ENCODE data around the gene VIPR1.

The VIPR1 gene

DNA sequence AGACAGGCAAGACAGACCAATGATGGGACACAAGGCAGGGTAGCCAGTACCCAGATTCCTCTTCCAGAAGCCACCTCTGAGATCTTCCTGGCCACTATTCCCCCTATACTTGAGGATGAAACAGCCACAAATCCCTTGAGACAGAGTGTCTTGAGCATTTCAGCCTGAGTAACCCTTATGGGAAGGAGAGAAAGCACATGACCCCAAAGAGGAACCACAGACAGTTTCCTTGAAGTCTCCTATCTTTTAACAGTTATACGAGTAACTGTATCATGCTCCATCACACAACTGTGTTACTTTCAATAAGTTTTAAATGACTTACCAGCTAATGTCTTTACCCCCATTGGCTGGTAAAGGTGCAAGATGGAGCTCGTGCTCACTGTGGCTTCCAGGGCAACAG lies 9.3 kb downstream of the VIPR1 start:
- no peak for DNase-seq

DNA sequence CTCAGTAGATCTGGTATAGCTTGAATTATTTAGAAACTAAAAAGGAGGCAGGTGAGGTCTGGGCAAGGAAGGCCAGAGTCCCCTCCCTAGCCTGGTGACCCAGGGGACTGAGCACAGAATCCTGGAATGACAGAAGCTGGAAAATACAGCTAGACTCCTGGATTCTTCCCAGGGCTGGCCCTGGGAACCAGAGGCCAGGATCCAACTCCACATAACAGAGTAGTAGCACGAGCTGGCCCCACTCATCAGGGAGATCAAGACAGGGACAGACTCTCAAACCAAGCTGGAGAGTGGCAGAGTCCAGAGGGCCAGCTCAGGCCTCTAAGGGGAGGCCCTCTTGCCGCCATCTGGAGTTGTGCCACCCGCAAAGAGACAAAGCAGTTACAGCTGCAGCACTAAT lies 10.7 kb downstream of the VIPR1 start:
- DNase-seq: no peak

DNA sequence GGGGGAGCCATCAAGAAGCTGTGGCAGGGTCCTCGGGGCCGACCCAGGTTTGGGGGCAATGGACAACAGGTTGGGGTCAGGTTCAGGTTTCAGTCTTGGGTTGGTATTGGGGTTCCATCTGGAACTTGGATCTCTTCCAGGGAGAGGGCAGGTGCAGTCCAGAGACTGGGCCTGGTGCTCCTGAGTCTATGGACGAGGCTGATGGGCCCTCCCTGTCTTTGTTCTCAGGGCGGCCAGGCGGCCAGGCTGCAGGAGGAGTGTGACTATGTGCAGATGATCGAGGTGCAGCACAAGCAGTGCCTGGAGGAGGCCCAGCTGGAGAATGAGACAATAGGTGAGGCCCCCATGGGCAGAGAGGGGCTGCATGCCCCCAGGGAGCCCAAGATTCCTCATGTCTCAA lies 11.1 kb downstream of the VIPR1 start:
- DNase-seq: no peak

DNA sequence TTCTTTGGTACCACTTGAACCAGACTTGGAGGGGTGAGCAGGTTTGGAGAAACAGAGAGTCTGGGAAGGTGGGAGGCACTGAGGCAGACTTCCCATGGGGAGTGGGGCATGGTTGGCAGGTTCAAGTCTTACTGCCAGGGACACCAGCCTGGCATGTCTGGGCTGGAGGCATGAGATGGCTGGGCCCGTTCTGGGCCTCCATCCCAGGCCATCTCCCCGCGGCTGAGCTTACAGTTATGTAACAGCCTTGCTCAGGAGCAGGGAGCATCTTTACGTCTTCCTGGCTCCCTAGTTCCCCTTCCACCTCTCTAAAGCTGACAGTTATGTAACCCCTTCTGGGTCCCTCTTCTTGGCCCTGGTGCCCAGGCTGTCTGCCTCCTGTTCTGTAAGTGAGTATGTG lies 12.4 kb downstream of the VIPR1 start:
- DNase-seq: no peak

DNA sequence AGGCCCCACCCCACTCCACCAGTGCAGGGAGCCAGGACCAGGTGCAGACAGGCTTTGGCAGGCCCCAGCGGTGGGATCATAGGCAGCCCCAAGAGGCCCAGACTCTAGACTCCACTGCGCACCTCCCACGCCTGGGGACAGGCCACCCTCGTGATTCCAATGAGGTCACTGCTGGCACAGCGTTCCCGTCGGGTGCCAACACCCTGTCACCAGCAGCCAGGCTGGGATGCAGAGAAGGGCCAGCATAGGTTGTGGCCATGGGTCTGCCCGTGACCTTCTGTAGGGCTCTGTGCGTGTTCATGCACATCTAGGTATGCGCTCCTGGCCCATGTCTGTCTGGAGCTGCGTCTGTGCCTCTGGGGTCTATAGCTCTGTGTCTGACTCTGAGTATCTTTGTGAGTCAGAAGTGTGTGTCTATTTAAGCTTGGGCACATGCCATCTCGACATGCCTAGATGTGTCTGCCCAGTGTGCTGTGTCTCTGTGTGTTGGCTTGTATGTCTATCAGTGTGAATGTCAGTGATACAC lies 13.0 kb downstream of the VIPR1 start:
- DNase-seq: no peak

DNA sequence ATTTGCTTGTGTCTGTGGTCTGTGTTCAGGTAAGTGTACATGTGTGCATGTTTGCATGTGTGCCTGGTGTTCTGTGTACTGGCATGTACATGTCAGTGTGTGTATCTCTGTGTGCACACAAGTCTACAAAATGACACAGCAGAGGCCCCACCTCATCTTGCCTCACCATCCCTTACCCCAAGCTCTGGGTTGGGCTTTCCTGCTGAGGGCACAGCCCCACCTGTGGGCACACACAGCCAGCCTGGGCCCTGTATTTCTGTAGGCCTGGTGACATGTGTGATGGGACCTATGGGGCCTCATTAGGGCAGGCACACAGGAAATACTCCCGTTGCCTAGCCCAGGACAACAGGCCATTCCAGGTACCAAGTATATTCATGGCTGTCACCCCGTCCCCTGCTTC lies 13.5 kb downstream of the VIPR1 start:
- no peak for DNase-seq

DNA sequence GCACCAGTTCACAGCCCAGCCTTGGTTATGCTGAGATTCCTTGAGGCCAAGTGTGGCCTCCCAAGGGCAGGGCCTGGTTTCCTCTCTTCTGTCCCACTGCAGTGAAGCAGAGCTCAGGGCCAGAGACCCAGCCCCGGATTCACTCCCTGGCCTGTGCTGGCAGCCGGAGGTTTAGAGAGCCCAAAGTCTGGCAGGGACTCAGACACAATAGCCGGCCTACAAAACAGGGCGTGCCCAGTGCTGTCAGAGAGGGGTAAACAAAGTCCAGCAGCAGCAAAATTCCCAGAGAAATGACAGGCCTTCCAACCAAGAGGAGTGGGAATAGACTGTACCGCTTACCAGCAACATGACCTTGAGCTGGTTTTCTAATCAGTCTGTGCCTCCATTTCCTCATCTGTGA lies 14.0 kb downstream of the VIPR1 start:
- no peak for DNase-seq

DNA sequence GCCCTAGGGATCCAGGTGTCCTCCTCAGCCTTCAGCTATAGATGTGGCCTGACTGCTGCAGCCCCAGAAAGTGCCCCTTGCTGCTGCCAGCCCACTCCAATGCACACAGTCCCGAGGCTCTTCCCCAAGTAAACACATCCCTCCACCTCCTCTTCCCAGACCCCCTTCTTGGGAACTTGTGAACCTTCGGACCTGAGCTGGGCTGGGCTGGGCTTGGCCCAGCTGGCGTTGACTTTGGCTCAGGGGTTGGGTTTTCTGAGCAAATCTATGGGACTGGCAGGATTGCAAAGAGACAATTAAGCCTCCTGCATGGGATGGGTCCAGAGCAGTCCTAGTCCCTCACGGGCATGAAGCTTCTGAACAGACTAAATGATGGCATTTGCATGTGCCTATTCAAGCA lies 14.7 kb downstream of the VIPR1 start:
- no peak for DNase-seq

DNA sequence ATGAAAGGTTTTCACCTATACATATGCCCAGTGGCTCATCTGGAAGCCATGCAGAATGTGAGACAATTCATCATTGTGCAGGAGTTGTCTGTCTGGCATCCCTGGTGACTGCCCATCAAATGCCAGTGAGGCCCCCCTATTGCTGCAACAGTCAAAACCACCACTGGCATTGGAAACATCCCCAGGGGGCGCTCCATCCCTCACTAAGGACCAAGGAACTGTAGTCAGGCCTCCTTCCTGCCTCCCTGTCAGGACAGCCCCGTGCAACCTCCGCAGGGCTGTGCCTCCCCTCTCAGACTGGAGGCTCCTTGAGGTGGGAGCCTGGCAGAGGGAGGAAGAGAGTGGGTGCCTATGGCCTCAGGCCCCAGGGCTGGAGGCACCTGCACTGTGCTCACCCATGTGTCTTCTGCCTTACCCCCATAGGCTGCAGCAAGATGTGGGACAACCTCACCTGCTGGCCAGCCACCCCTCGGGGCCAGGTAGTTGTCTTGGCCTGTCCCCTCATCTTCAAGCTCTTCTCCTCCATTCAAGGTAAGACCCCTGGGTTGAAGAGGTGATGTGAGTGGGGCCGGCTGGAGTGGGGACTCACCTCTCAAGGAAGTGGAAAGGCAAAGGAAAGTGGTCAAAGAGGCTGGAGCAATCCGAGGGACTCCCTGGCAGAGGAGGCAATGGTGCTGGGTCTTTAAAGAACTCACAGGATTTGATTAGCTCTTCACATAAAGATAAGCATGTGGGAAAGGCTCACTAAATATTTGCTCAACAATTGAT lies 16.5 kb downstream of the VIPR1 start:
- no peak for DNase-seq

DNA sequence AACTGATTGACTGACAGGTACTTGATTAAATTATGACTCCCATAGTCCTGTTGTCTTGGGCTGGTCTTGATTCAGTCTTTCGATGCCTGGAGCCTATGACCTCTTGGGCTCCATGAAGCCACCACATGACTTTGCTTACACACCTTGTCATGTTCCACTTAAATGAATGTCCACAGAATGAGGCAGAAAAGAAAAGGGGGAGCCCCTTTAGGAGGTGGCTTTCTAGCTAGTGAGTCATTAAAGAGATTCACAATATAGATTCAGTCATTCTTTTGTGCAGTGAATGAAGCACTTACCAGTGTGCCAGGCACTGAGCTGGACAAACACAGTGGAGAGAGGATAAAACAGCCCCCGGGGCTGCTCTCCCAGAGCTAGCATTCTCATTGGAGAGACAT lies 17.1 kb downstream of the VIPR1 start:
- no peak for DNase-seq

DNA sequence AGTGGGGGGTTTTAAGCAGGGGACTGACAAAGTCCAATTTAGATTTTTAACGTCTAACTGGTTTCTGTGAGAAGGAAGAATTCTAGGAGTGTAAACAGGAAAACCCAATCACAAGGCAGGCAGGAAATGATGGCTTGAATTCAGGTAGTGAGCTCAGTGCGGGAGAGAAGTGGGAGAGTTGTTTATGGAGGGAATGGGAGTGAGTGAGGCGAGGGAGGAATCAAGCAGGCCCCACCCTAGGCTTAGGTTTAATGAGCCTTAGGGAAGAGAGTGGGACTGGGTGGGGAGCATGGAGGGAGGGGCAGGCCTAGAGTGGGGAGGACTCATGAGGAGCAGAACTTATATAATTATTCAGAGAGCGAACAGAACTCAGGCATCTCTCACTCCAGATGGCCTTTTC lies 17.9 kb downstream of the VIPR1 start:
- DNase-seq: no peak

DNA sequence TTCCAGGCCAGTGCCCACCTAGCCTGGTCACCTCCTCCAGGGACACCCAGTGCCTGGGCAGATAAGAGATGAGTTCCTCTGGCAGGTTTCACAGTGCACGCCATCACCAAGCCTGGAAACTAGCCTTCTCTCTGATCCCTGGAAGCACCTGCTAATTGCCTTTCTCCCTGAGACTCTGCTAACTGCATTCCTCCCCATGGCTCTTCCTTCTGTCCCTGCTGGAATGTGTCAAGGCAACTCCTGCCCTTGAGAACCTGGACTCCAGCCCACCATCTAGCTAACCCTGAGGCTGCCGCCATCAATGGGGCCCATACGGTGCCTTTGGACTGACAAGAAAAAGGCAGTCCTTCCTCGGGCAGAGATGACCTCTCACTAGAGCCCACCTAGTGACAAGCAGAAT lies 18.5 kb downstream of the VIPR1 start:
- DNase-seq: no peak

DNA sequence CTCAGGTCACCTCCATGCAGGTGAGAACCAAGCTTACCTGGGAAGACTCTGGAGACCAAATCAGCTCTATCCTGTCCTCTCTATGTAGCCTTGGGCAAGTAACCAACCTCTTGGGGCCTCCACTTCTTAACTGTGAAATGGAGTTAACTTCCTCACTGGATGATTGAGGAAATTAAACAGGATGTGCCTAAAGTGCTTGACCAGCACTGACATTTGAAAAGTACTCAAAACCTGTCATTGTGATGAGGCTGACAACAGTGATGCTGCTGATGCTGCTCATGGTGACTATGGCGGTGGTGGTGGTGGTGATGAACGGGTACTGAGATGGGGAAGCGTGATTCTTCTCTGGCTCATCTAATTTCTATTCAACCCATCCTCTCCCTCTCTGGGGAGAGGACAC lies 22.3 kb downstream of the VIPR1 start:
- DNase-seq: no peak

DNA sequence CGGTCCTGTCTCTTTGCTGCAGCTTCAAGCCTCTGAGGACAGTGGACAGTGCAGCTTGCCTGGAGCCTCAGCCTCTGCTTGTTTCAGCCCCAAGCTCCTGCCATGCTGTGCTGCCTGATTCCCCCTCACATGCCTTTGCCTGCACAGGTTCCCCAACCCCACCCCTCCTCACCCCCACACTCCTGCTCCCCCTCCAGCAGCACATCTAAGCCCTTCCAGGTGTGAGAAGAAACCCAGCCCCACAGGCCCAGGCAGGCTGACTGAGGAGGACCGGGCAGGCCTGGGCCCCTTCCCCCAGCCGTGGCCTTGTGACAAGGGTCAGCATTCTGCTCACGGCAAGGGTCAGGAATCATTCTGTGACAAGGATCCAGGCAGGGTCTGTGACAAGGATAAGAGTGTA lies 22.8 kb downstream of the VIPR1 start:
- no peak for DNase-seq

DNA sequence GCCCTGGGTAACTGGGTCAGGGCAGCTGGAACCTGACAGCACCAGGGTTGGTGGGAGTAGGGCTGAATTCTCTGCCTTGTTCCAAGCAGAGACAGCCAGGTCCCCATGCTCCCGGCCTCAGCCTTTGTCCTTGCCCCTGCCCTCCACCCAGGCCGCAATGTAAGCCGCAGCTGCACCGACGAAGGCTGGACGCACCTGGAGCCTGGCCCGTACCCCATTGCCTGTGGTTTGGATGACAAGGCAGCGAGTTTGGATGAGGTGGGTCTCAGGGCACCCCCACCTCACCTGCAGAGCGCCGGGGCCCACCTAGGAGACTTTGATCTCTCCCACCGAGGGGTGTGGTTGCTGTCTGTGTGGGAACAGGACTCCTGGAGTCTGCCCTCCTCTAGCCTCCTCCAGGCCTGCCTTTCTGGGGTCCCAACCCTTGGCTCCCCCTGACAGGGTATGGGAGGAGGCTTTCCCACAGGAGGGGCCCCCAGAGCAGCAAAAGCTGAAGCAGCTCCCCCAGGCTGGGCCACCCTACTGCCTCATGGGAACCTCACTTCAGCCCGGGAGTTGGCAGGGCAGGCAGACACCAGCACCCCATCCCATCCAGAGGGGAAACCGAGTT lies 23.4 kb downstream of the VIPR1 start:
- no peak for DNase-seq

DNA sequence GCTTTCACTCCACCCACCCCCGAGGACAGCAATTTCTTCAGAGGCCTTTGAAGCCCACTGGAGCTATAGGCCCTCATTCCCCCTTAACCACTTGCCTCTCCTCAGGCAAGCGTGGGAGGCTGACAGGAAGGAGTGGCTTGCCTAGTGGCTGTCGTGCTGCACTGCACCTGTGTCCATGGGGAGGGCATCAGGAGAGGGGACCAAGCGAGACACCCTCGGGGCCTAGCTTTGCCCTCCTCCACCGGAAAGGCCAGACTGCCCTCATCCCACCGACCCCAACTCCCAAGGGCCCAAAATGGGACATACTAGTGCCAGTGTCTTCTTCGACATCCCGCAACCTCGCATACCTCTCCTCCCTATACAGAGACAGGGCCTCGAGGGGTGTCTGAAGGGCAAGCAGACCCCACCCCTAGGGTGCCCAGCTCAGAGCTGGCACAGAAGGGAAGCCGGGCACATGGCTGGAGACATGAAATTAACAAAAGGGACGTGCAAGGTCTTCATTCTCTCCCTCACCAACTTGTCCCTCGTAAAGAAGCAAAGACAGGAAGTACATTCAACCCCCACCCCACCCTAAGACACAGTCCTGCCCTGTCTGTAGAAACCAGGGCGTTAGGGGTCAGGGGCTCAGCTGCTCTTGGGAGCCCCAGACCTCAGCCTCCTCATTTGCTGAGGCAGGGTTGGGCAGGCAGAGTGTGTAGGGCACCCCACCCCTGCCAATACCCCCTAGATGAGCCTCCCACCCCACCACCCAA lies 24.3 kb downstream of the VIPR1 start:
- no peak for DNase-seq

DNA sequence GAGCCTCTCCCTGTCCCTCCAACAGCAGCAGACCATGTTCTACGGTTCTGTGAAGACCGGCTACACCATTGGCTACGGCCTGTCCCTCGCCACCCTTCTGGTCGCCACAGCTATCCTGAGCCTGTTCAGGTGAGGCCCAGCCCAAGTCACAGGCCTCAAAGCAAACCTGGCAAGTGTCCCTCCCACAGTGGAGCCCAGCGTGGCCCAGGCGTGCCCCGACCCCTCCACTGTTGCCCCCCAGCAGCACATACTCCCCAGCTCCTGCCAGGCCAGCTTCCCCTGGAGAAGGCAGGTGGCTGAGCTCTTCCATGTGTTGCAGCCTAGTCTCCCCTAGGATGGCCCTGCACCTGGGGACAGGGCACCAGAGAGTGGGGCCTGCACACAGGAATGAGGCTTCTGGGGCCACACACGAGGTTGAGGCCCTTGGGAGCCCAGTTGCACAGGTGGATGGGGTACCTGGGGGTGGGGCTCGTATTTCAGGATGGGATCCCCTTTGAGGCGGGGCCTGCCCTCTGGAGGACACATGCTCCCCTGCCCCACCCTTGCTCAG lies 25.0 kb downstream of the VIPR1 start:
- no peak for DNase-seq

DNA sequence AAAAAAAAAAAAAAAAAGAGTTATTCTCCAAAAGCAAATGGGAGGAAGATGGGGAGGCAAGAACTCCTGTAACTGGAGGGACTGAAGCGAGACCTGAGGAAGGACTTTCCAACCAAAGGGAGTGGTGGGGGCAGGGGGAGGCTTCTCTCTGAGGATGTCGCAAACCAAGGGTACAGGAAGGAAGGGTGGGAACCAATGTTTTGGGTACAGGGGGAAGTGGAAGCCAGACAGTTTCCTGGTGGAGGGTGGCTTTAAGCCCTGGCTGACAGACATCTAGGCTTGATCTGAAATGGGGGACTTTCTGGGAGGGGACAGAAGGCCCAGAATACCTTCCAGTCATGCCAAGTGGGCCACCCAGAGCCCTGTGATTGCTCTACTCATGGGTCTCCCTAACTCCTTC lies 27.0 kb downstream of the VIPR1 start:
- DNase-seq: no peak

DNA sequence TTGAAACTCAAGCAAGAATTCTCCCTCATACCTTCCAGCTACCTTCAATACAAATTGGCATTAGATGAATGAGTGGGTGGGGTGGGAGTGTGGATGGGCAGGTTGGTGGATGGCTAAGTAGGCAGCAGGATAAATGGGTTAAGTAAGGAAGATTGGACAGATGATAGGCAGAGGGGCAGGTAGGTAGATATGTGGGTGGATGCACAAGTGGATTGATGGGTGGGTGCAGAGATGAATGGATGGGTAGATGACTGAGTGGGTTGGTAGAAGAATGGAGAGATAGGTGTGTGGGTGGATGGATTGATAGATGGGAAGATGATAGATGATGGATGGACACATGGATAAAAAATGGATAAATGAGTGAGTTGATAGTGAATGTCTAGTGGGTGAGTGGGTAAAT lies 27.6 kb downstream of the VIPR1 start:
- no peak for DNase-seq

DNA sequence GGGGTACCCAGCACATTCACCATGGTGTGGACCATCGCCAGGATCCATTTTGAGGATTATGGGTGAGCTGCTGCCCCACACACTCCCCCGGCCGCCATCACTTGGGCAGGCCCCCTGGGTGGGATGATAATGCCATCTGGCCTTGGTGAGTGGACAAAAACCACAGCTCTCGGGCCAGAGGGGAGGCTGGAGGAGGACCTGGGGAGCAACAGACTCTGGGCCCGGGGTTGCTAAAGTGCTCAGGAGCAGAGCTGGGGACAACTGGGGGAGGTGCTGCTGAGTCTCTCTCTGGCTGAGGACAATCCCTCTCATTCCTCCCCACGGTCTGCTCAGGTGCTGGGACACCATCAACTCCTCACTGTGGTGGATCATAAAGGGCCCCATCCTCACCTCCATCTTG lies 29.0 kb downstream of the VIPR1 start:
- DNase-seq: no peak

DNA sequence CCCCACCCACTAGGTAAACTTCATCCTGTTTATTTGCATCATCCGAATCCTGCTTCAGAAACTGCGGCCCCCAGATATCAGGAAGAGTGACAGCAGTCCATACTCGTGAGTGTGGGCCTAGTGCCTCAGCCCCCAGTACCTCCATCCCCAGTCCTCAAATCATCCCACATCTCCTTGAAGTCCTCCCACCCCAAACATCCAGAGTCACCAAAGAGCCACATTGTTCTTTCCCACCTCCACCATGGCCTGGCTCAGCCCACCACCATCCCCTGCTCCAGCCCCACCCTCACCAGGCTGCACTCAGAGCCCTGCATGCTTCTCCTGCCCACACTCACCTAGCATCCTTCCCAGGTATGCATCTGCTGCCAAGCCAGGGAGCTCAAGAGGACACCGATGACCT lies 29.8 kb downstream of the VIPR1 start:
- no peak for DNase-seq

DNA sequence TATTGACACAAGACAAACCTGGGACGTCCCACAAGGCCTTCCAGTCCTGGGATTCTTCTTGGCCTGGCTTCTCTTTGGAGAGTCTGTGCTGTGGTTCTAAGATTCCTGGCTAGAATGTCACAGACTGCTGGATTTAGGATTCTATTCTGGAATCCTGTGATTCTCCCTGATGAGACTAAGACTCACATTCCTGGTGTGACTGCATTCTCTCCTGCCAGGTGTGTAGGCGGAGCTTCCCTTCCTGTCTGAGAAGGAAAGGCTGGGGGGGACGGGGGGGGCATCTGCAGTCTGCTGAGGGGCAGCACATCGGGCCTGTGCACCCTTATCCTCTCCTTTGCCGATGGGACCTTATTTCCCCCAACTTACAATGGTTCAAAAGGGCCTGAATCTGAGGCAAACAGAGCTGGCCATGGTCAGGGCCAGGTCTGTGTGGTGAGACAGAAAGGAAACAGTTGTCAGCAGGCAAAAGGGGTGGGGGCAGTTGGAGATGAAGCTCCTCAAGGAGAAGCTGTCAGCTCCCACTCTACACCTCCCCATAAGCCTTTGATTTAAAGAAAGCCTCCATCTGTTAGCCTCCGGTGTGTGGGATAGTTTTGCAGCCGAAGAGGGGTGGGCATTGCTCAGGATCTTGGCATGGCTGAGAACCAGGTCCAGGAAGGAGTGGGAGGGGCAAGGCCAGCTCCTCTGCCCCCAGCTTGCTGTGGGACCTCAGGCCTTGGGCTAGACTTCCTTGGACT lies 30.9 kb downstream of the VIPR1 start:
- no peak for DNase-seq
